Testis (tissue), 2 donors: ENCODE results near the gene UROS.

Experiments
- POLR2A ChIP-seq: fragments of 450-650 bp; IDR thresholded peaks from one replicate; pipeline ENCODE4 v1.6.1; 2017; ENCODE audit warnings: antibody characterized with exemption, mild to moderate bottlenecking, moderate library complexity
- TF ChIP-seq, protein P1 (sequence below), 3 experiments: fragments of 450-650 bp in 2 of 3; fragments of 200-600 bp in 1 of 3; sonication (generic) in 1 of 3; IDR thresholded peaks; one replicate each; pipeline ENCODE4 v1.5.1; 2016 to 2019; ENCODE audit warnings: antibody characterized with exemption in 3 of 3, mild to moderate bottlenecking in 2 of 3, moderate library complexity in 1 of 3

DNA sequence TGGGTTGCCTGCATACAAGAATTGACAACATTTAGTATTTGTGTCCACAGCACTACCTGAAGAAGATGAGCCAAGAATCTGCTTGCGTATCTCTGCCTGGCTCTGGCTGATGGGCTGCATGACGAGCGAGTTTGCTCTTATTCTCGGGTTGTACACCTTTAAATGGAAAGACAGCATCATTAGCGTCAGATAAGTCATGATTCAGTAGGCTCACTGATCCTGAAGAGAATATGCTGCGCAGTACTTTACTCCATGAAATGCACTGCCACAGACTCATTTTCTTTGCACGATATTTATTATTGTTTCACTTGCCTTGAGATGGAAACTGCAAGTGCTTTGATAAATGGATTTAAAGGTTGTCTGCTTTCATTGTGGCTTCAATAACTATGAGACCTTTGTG is 29.4 kb upstream of the UROS start:
- TF ChIP-seq, protein P1, sequence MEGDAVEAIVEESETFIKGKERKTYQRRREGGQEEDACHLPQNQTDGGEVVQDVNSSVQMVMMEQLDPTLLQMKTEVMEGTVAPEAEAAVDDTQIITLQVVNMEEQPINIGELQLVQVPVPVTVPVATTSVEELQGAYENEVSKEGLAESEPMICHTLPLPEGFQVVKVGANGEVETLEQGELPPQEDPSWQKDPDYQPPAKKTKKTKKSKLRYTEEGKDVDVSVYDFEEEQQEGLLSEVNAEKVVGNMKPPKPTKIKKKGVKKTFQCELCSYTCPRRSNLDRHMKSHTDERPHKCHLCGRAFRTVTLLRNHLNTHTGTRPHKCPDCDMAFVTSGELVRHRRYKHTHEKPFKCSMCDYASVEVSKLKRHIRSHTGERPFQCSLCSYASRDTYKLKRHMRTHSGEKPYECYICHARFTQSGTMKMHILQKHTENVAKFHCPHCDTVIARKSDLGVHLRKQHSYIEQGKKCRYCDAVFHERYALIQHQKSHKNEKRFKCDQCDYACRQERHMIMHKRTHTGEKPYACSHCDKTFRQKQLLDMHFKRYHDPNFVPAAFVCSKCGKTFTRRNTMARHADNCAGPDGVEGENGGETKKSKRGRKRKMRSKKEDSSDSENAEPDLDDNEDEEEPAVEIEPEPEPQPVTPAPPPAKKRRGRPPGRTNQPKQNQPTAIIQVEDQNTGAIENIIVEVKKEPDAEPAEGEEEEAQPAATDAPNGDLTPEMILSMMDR (IDR thresholded peaks at IDR 0.05): no peak
- no peak for TF ChIP-seq POLR2A
